CD14-positive monocyte (primary cell): ENCODE data around the gene RAET1E. TPM values are rescaled to one million over a fixed set of nuclear protein-coding genes. Genes with fewer than 3 reads are reported as not detected.

ENCODE experiments used
- DNase-seq, 3 donors: peaks; one replicate each; pipeline ENCODE4 v3.0.0-alpha.2; 2011 to 2022
- H2AFZ ChIP-seq: 2 replicates; pipeline ENCODE4 v1.6.0; 2012; ENCODE audit warnings: mild to moderate bottlenecking, low read depth, low read length, inconsistent platforms; ENCODE audit not compliant: insufficient read depth, poor library complexity, severe bottlenecking
- H3K27ac ChIP-seq, 2 donors: 1 replicate in 1 of 2; 2 replicates in 1 of 2; pipeline ENCODE4 v1.5.1; 2012 to 2013; ENCODE audit warnings: low read length in 2 of 2, control low read depth in 1 of 2, inconsistent platforms in 1 of 2, low read depth in 1 of 2, mild to moderate bottlenecking in 1 of 2
- H3K27me3 ChIP-seq, 2 donors: one replicate each; pipeline versions ENCODE4 v1.6.0 to v1.6.1; 2011 to 2013; ENCODE audit warnings: low read length in 2 of 2; ENCODE audit not compliant: control insufficient read depth in 2 of 2, insufficient read depth in 2 of 2
- H3K36me3 ChIP-seq, 2 donors: replicated peaks in 1 of 2; 1 replicate in 1 of 2; 2 replicates in 1 of 2; pipeline versions ENCODE4 v1.5.1 to v1.6.1; 2012 to 2013; ENCODE audit warnings: low read length in 2 of 2, control low read depth in 1 of 2, inconsistent platforms in 1 of 2, mild to moderate bottlenecking in 1 of 2; ENCODE audit not compliant: insufficient read depth in 2 of 2, control insufficient read depth in 1 of 2
- H3K4me1 ChIP-seq, 2 donors: 1 replicate in 1 of 2; 2 replicates in 1 of 2; pipeline versions ENCODE4 v1.5.1 to v1.6.1; 2012 to 2013; ENCODE audit warnings: low read length in 2 of 2, control low read depth in 1 of 2, inconsistent platforms in 1 of 2, mild to moderate bottlenecking in 1 of 2, moderate library complexity in 1 of 2; ENCODE audit not compliant: insufficient read depth in 2 of 2, control insufficient read depth in 1 of 2
- H3K4me2 ChIP-seq: replicated peaks from 2 replicates; pipeline ENCODE3; 2012; ENCODE audit warnings: low read length, moderate library complexity, mild to moderate bottlenecking; ENCODE audit not compliant: poor library complexity, severe bottlenecking; ENCODE audit errors: extremely low read depth
- H3K4me3 ChIP-seq, 3 experiments: fragments of 200-600 bp in 1 of 3; sonication (generic) in 1 of 3; replicated peaks in 1 of 3; 1 replicate in 2 of 3; 2 replicates in 1 of 3; pipeline ENCODE4 v1.5.1; 2011 to 2013; ENCODE audit warnings: low read length in 3 of 3, mild to moderate bottlenecking in 3 of 3, control low read depth in 2 of 3, low read depth in 2 of 3, inconsistent platforms in 1 of 3, moderate library complexity in 1 of 3
- H3K79me2 ChIP-seq: 2 replicates; pipeline ENCODE4 v1.6.0; 2012; ENCODE audit warnings: mild to moderate bottlenecking, control low read depth, inconsistent platforms, low read length, moderate library complexity; ENCODE audit not compliant: insufficient read depth
- H3K9ac ChIP-seq: 2 replicates; pipeline ENCODE4 v1.6.0; 2017; ENCODE audit warnings: low read length, mild to moderate bottlenecking; ENCODE audit not compliant: insufficient read depth, poor library complexity, severe bottlenecking
- H3K9me3 ChIP-seq, 2 donors: replicated peaks in 1 of 2; 1 replicate in 1 of 2; 2 replicates in 1 of 2; pipeline versions ENCODE4 v1.5.1 to v1.6.1; 2012 to 2013; ENCODE audit warnings: low read length in 2 of 2, control low read depth in 1 of 2; ENCODE audit not compliant: control insufficient read depth in 1 of 2, insufficient read depth in 1 of 2
- H4K20me1 ChIP-seq: 2 replicates; pipeline ENCODE4 v1.6.0; 2012; ENCODE audit warnings: mild to moderate bottlenecking, low read length, control low read depth, moderate library complexity; ENCODE audit not compliant: insufficient read depth
- H3K27ac Mint-ChIP-seq, 7 donors: one replicate each; pipeline ENCODE4 v1.8.0; 2020; ENCODE audit warnings: mild to moderate bottlenecking in 7 of 7, mixed read lengths in 7 of 7, moderate library complexity in 6 of 7, inconsistent platforms in 2 of 7
- H3K27me3 Mint-ChIP-seq, 3 donors: one replicate each; pipeline ENCODE4 v1.8.0; 2021 to 2022; ENCODE audit warnings: low read depth in 3 of 3, mild to moderate bottlenecking in 3 of 3, mixed read lengths in 3 of 3, moderate library complexity in 3 of 3, inconsistent platforms in 1 of 3
- H3K36me3 Mint-ChIP-seq, 2 donors: one replicate each; pipeline ENCODE4 v1.8.0; 2020; ENCODE audit warnings: mixed read lengths in 2 of 2, inconsistent platforms in 1 of 2, mild to moderate bottlenecking in 1 of 2
- H3K4me1 Mint-ChIP-seq: one replicate; pipeline ENCODE4 v1.8.0; 2020; ENCODE audit warnings: mild to moderate bottlenecking, mixed read lengths
- H3K4me3 Mint-ChIP-seq, 2 donors: one replicate each; pipeline ENCODE4 v1.8.0; 2020; ENCODE audit warnings: mild to moderate bottlenecking in 2 of 2, mixed read lengths in 2 of 2, moderate library complexity in 1 of 2
- H3K9me3 Mint-ChIP-seq, 7 donors: one replicate each; pipeline ENCODE4 v1.8.0; 2020 to 2022; ENCODE audit warnings: mixed read lengths in 7 of 7, mild to moderate bottlenecking in 6 of 7, moderate library complexity in 6 of 7, inconsistent platforms in 2 of 7
- CTCF ChIP-seq: fragments of 200-600 bp; IDR thresholded peaks from one replicate; pipeline ENCODE4 v1.8.0; 2022; ENCODE audit warnings: antibody characterized with exemption, mild to moderate bottlenecking
- WGBS: methylation state at CpG from one replicate; pipeline ENCODE4 v1.1.5; 2013; ENCODE audit warnings: missing lambda C conversion rate; ENCODE audit not compliant: insufficient coverage; 5-methylcytosine and 5-hydroxymethylcytosine counted together
- intact Hi-C, 2 donors: fragments of 100-400 bp; cut with micrococcal nuclease; formaldehyde crosslinking; loops; one replicate each; pipeline versions ENCODE4 v1.15.0 to v1.15.1; 2023
- polyA plus RNA-seq, 3 donors: library from polyadenylated mRNA; depleted of rRNA in 1 of 3; unstranded in 2 of 3; stranded (reverse) in 1 of 3; fragments of 300-500 nt in 2 of 3; fragments of >200 nt in 1 of 3; fragmentation: Illumina TruSeq in 2 of 3; gene quantifications; 1 replicate in 2 of 3; 2 replicates in 1 of 3; pipeline ENCODE4 v1.2.3, GENCODE V29; 2012 to 2021

RAET1E gene
- polyA plus RNA-seq, 3 donors, result not detected

DNA sequence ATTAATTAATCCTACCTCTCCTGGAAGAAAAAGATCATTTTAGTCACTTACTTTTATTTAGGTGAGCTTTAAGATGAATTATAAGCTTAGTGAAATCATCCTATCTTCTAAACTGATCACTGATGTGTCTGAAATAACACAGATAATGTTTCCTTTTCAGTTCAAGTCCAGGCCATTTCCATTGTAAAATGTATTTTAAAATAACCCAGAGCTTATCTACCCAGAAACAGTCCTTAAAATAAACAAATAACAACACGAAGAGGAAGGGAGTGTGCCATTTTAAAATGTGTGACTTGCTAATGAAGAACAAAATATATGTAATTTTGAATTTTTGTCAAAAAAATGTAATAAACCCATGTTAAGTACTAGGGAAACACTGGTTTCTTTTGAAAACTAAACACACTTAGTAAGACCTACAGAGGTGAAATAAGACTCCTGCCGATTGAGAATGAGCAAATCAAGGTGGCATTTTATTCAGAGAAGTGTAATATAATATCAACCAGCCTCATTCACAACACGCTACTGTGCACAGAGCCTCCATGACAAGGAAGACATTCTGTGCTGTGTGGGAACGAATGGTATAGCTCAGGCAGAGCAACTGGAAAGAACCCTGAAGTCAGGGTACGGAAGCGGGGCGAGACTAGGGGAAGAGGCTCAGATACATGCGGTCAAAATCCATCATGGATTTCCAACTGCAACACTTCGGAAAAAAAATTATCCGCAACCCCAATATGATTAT is 41.5 kb downstream of the RAET1E start:
- H2AFZ ChIP-seq, result no peak overlapping the region
- H3K4me1 ChIP-seq, result peaks cover 7 to 21% of the 10 kb centered on the region in 2 donors
- Mint-ChIP-seq H3K27me3 (peaks cover 0 to 9% (median 3%) of the 10 kb centered on the region in 3 donors), H3K27ac (no peak overlapping the region), H3K4me3 (no peak overlapping the region), H3K9me3 (no peaks in the 10 kb centered on the region), H3K36me3 (no peaks in the 10 kb centered on the region), H3K4me1 (peaks cover 24% of the 10 kb centered on the region)
- no peaks in the 10 kb centered on the region for H3K27me3 ChIP-seq
- H3K9ac ChIP-seq, result no peak overlapping the region
- intact Hi-C loops, result no loop called here
- TF ChIP-seq CTCF, result no peak
- WGBS, result 100% methylated on average over 1 of the region's 10 CpGs
- H3K36me3 ChIP-seq, result no peaks in the 10 kb centered on the region
- H3K4me2 ChIP-seq, result no peak overlapping the region
- no peaks in the 10 kb centered on the region for H4K20me1 ChIP-seq
- no peaks in the 10 kb centered on the region for H3K9me3 ChIP-seq
- no peaks in the 10 kb centered on the region for H3K79me2 ChIP-seq
- no peak overlapping the region for H3K4me3 ChIP-seq
- no peak for DNase-seq
- no peak overlapping the region for H3K27ac ChIP-seq

DNA sequence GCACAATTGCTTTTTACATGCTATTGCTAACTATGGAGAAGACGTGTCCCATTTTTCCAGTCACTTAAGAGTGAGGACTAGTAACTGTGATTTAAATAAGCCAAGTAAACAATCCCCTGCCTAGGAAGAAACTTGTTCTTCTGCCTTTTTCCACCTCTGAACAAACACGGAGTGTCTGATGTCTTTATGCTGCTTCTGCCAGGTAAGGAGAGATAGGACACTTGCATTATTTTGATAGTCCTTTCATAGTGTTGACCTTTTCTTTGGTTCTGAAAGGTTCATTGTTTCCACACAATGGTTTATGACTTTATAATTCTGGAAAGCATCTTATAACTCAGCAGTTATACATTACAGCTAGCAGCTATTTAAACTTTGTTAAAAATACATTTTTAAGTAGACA is 42.2 kb downstream of the RAET1E start:
- H3K4me3 ChIP-seq, result no peak overlapping the region
- no peak for DNase-seq
- no peak overlapping the region for H3K27ac ChIP-seq
- no peak overlapping the region for H3K27ac Mint-ChIP-seq
- H2AFZ ChIP-seq, result no peak overlapping the region
- intact Hi-C loops, result no loop called here
- no peak overlapping the region for H3K4me3 Mint-ChIP-seq
- no peak for TF ChIP-seq CTCF
- H3K79me2 ChIP-seq, result no peaks in the 10 kb centered on the region
- no peaks in the 10 kb centered on the region for H3K27me3 ChIP-seq
- H3K36me3 ChIP-seq, result no peaks in the 10 kb centered on the region
- no peak overlapping the region for H3K9ac ChIP-seq
- peaks cover 21% of the 10 kb centered on the region for H3K4me1 Mint-ChIP-seq
- WGBS, result no CpG with 5 or more reads among the region's 2 CpGs
- H3K9me3 Mint-ChIP-seq, result no peaks in the 10 kb centered on the region
- no peaks in the 10 kb centered on the region for H3K9me3 ChIP-seq
- H3K4me1 ChIP-seq, result peaks cover 7 to 21% of the 10 kb centered on the region in 2 donors
- peaks cover 0 to 9% (median 3%) of the 10 kb centered on the region in 3 donors for H3K27me3 Mint-ChIP-seq
- no peaks in the 10 kb centered on the region for H3K36me3 Mint-ChIP-seq
- no peak overlapping the region for H3K4me2 ChIP-seq
- H4K20me1 ChIP-seq, result no peaks in the 10 kb centered on the region
